DND-41 (cell line): ENCODE results near the gene AUTS2.

Source experiments
- EZH2 ChIP-seq: IDR thresholded peaks from 3 replicates; pipeline ENCODE4 v1.6.1; 2012; ENCODE audit warnings: borderline replicate concordance, low read depth, mild to moderate bottlenecking, moderate library complexity, low read length, inconsistent platforms; ENCODE audit not compliant: severe bottlenecking
- TF ChIP-seq, protein P1 (sequence below): IDR thresholded peaks from 2 replicates; pipeline ENCODE4 v1.5.1; 2012; ENCODE audit warnings: borderline replicate concordance, low read length, moderate library complexity, mild to moderate bottlenecking; ENCODE audit not compliant: poor library complexity, severe bottlenecking; ENCODE audit errors: extremely low read depth

DNA sequence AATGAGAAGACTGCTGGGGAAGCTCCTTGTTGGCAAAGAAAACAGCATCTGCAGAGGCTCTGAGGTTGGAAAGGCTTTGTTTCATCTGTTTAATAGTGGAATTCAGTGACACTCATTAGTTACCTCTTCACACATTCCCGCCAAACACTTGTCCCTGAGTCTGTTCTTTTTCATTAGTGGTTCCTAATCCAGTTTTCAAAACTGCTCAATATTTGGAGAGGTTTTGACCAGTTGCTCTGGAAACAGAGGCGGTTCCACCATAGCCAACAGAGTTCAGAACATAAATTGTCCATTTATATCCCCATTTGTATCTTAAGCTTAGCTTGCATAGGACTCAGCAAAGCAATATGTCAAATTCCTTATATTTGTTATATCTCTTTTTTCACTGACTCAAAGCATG lies 754.6 kb downstream of the AUTS2 start:
- TF ChIP-seq, protein P1, sequence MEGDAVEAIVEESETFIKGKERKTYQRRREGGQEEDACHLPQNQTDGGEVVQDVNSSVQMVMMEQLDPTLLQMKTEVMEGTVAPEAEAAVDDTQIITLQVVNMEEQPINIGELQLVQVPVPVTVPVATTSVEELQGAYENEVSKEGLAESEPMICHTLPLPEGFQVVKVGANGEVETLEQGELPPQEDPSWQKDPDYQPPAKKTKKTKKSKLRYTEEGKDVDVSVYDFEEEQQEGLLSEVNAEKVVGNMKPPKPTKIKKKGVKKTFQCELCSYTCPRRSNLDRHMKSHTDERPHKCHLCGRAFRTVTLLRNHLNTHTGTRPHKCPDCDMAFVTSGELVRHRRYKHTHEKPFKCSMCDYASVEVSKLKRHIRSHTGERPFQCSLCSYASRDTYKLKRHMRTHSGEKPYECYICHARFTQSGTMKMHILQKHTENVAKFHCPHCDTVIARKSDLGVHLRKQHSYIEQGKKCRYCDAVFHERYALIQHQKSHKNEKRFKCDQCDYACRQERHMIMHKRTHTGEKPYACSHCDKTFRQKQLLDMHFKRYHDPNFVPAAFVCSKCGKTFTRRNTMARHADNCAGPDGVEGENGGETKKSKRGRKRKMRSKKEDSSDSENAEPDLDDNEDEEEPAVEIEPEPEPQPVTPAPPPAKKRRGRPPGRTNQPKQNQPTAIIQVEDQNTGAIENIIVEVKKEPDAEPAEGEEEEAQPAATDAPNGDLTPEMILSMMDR, result no peak
- TF ChIP-seq EZH2, result no peak
